Activated CD4-positive, alpha-beta T cell treated with anti-CD3 and anti-CD28 coated beads, Interleukin-2, amount 10 ng/mL, durations not matched to agents 7 days and 5 days (primary cell): ENCODE results near the gene ZSWIM6. TPM values are rescaled to one million over a fixed set of nuclear protein-coding genes. Genes with fewer than 3 reads are reported as not detected.
A peak's percentile ranks its signal among the peaks of the same experiment; 100 is the strongest.

Source experiments
- CTCF ChIA-PET: fragments of 350-600 bp; sonication (Branson Sonifier 250); formaldehyde crosslinking; loops from one replicate; lab custom pipeline; 2021; ENCODE audit warnings: antibody characterized with exemption; lab: Charles Lee
- POLR2A ChIA-PET: fragments of 350-600 bp; sonication (Branson Sonifier 250); formaldehyde crosslinking; loops from one replicate; lab custom pipeline; 2021; ENCODE audit warnings: antibody characterized with exemption; lab: Charles Lee
- DNase-seq: peaks from one replicate; pipeline ENCODE4 v3.0.0-alpha.2; 2020
- H3K27ac Mint-ChIP-seq: one replicate; pipeline ENCODE4 v1.8.0; 2021; ENCODE audit warnings: mild to moderate bottlenecking, moderate library complexity, mixed read lengths
- H3K27me3 Mint-ChIP-seq: one replicate; pipeline ENCODE4 v1.8.0; 2021; ENCODE audit warnings: mixed read lengths
- H3K36me3 Mint-ChIP-seq: one replicate; pipeline ENCODE4 v1.8.0; 2021; ENCODE audit warnings: low read depth, mixed read lengths
- H3K4me1 Mint-ChIP-seq: one replicate; pipeline ENCODE4 v1.8.0; 2021; ENCODE audit warnings: mixed read lengths
- H3K4me3 Mint-ChIP-seq: one replicate; pipeline ENCODE4 v1.8.0; 2021; ENCODE audit warnings: mild to moderate bottlenecking, moderate library complexity, mixed read lengths
- H3K9me3 Mint-ChIP-seq: one replicate; pipeline ENCODE4 v1.8.0; 2021; ENCODE audit warnings: mixed read lengths
- total RNA-seq, 2 experiments: library from RNA; stranded (reverse); gene quantifications; one replicate each; pipeline ENCODE4 v1.2.3, GENCODE V29; 2021

Gene ZSWIM6
- total RNA-seq, 2 experiments from 2014 or later = 3.8 to 4.3 TPM

DNA sequence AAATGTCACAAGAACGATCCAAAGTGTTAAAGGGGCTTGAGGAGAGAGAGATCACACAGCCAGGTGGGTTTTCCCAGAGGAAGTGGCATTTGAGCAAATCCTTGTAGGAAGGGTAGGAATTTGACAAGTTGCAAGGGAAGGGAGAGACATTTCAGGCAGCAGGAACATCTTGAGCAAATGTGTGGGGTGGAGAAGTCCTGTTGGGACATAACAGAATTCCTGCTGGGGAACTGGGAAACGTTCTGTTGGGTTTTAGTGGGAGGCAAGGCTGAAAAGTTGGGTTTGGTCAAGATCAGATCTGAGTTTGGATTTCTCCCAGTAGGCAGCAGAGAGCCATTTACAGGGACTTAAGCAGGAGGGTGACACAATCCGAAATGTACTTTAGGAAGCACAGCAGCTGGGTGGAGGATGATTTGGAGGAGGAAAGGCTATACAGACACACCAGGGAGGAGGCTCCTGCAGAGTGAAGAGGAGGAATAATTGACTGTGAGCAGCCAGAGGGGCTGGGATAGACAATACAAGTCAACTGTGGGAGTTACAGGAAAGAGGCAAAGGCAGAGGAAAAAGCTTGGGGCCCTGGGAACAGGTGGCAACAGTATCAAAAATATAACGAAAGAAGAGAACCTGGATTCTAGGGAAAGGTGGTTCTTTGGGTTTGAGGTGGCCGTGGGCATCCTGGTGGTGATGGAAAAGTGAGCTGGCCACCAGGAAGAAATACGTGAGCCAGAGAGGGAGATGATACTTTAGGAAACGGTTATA is 3.1 kb upstream of the ZSWIM6 start:
- Mint-ChIP-seq H3K36me3 (no peaks in the 10 kb centered on the region), H3K9me3 (no peaks in the 10 kb centered on the region), H3K27ac (no peak overlapping the region), H3K27me3 (peaks cover 46% of the 10 kb centered on the region), H3K4me1 (peaks cover 30% of the 10 kb centered on the region), H3K4me3 (no peak overlapping the region)
- POLR2A ChIA-PET = no interaction called here
- DNase-seq = no peak
- CTCF ChIA-PET = interaction anchor here (1.3 kb wide), 1 partner anchor 268 kb away, joined by 3 read pairs; no protein-coding TSS in a partner anchor

DNA sequence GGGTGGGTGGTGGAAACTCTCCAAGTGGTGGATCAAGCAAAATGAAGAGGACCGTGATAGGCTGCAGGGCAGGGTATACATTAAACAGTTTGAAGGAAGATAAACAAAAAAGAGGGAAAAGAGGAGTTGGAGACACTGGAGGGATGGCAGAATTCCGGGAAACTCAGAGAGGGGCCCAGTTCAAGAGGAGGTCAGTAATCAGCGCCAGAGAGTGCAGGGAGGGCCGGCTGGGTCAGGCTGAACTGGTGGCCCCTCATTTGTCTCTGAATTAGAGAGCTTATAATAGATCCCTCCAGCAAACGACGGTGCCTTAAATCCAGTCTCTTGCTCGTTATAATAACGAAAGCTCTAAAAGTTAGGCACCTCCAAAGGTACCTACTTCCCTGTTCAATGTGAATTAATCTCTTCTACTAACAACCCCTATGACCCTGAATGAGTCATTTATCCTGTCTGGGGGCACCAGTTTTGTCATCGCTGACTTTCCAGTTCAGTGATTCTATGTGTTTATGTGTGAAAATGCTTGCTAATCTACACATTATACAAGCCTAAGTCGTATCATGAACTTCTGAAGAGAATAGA is 2.4 kb upstream of the ZSWIM6 start:
- H3K27me3 Mint-ChIP-seq = peaks cover 52% of the 10 kb centered on the region

DNA sequence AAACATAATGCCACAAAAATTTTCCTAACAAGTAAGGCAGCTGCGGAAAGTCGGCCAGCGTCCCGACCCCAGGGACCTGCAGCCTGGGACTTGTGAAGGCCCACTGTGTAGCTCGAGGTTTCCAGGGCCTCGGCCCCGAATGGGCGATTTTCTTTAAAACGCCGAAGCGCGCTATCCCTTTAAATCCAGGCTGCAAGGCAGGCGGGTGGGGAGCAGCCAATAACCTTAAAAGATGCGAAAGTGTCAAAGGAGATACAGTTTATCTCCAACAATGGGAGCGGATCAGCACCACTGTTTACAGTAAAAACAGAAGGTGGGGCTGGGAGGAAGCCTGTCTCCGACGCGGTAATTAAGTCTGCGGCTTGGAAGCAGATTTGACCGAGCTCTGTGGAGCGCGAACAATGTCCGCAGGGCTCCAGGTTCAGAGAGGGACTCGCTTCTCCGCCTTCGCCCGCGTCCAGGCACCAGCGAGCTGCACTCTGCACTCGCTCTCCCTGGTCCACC is 1.7 kb upstream of the ZSWIM6 start:
- peaks cover 56% of the 10 kb centered on the region for H3K27me3 Mint-ChIP-seq
- H3K9me3 Mint-ChIP-seq = no peaks in the 10 kb centered on the region
- H3K4me1 Mint-ChIP-seq = peaks cover 37% of the 10 kb centered on the region
- H3K27ac Mint-ChIP-seq = peak overlapping the region; percentile 54
- CTCF ChIA-PET = interaction anchor here (0.6 to 2.3 kb wide), 6 partner anchors 9 to 269 kb away, joined by 3 to 10 read pairs (median 3); no protein-coding TSS in a partner anchor
- H3K4me3 Mint-ChIP-seq = peak overlapping the region; percentile 73
- H3K36me3 Mint-ChIP-seq = peaks cover 6% of the 10 kb centered on the region
- POLR2A ChIA-PET = no interaction called here
- peak; percentile 15 for DNase-seq

More for the DNA sequence above, 2.4 kb upstream of the ZSWIM6 start:
- H3K27ac Mint-ChIP-seq = peak overlapping the region; percentile 54
- H3K36me3 Mint-ChIP-seq = peaks cover 4% of the 10 kb centered on the region
- ChIA-PET CTCF (interaction anchor here (0.6 to 1.3 kb wide), 2 partner anchors 268 to 495 kb away, joined by 3 to 4 read pairs; no protein-coding TSS in a partner anchor), POLR2A (no interaction called here)
- DNase-seq = no peak
- peaks cover 36% of the 10 kb centered on the region for H3K4me1 Mint-ChIP-seq
- no peaks in the 10 kb centered on the region for H3K9me3 Mint-ChIP-seq
- peak overlapping the region; percentile 73 for H3K4me3 Mint-ChIP-seq

DNA sequence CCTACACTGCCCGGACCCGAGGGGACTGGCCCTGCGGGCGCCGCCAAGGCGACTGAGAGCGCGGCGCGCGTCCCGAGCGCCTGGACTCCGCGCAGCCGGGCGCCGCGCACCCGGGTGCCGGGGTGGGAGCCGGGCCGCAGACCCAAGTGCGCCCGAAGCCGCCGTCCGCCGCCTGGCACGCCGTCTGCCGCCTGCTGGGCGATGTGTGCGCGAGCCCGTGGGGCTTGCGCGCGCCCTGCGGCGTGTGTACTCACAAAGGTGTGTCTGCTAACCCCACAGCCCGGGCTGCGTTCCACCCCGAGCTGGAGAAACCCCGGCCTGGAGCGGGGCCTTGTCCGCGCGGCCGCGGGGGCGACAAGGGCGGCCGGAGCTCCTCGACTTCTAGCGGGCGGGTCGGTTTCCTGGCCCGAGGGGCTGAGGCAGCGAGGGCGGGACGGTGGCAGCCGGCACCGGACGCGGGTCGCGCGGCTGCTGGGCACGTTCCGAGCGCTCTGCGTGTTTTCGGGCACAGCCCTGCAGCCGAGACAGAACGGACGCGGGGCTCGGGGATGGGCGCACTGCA is 1.1 kb upstream of the ZSWIM6 start:
- ChIA-PET POLR2A (interaction anchor here (1.2 kb wide), 1 partner anchor 168 kb away, joined by 3 read pairs; the partner anchor contains the start of gene SMIM15), CTCF (interaction anchor here (0.6 to 2.3 kb wide), 9 partner anchors 9 to 169 kb away, joined by 3 to 10 read pairs (median 3); partner anchors contain the start of gene SMIM15)
- Mint-ChIP-seq H3K9me3 (no peaks in the 10 kb centered on the region), H3K27me3 (peaks cover 55% of the 10 kb centered on the region), H3K4me1 (peaks cover 37% of the 10 kb centered on the region), H3K36me3 (peaks cover 6% of the 10 kb centered on the region), H3K27ac (no peak overlapping the region), H3K4me3 (peak overlapping the region; percentile 94)
- peak; percentile 70 for DNase-seq

DNA sequence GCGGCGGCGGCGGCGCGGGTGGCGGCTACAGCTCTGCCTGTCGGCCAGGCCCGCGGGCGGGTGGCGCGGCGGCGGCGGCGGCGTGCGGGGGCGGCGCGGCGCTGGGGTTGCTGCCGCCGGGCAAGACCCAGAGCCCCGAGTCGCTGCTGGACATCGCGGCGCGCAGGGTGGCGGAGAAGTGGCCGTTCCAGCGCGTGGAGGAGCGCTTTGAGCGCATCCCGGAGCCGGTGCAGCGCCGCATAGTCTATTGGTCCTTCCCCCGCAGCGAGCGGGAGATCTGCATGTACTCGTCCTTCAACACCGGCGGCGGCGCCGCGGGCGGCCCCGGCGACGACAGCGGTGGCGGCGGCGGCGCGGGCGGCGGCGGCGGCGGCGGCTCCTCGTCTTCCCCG is 296 bp downstream of the ZSWIM6 start:
- DNase-seq = peak; percentile 41
- Mint-ChIP-seq H3K9me3 (peaks cover 2% of the 10 kb centered on the region), H3K4me1 (peaks cover 35% of the 10 kb centered on the region), H3K27me3 (peaks cover 45% of the 10 kb centered on the region), H3K4me3 (peak overlapping the region; percentile 94), H3K36me3 (peaks cover 7% of the 10 kb centered on the region), H3K27ac (peak overlapping the region; percentile 97)
- ChIA-PET CTCF (interaction anchor here (2.3 kb wide), 1 partner anchor 11 kb away, joined by 10 read pairs; no protein-coding TSS in a partner anchor), POLR2A (interaction anchor here (0.6 kb wide), 1 partner anchor 288 kb away, joined by 4 read pairs; no protein-coding TSS in a partner anchor)

DNA sequence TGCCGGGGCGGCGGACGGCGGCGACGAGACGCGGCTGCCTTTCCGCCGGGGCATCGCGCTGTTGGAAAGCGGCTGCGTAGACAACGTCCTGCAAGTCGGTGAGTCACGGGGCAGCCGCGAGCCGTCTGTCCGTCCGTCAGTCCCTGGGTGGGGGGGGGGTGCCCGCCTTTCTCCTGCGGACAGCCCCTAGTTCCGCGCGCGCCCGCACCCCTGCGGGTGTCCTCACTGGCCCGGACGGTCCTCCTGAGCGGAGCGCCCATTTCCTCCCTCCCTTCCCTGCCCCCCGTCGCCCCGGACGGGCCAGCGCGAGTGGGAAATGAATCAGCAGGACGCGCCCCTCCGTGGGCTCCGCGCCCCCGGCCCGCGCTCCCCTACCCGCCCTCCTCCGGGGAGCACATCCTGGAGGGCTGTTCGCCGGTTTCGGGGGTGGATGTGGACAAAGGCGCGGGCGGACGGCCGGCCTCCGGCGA is 828 bp downstream of the ZSWIM6 start:
- peak overlapping the region; percentile 70 for H3K4me3 Mint-ChIP-seq
- peaks cover 42% of the 10 kb centered on the region for H3K27me3 Mint-ChIP-seq
- H3K9me3 Mint-ChIP-seq = peaks cover 2% of the 10 kb centered on the region
- ChIA-PET POLR2A (no interaction called here), CTCF (interaction anchor here (0.9 to 1.1 kb wide), 2 partner anchors 11 to 245 kb away, joined by 3 read pairs; no protein-coding TSS in a partner anchor)
- peaks cover 7% of the 10 kb centered on the region for H3K36me3 Mint-ChIP-seq
- peak; percentile 24 for DNase-seq
- H3K4me1 Mint-ChIP-seq = peaks cover 34% of the 10 kb centered on the region
- peak overlapping the region; percentile 46 for H3K27ac Mint-ChIP-seq

DNA sequence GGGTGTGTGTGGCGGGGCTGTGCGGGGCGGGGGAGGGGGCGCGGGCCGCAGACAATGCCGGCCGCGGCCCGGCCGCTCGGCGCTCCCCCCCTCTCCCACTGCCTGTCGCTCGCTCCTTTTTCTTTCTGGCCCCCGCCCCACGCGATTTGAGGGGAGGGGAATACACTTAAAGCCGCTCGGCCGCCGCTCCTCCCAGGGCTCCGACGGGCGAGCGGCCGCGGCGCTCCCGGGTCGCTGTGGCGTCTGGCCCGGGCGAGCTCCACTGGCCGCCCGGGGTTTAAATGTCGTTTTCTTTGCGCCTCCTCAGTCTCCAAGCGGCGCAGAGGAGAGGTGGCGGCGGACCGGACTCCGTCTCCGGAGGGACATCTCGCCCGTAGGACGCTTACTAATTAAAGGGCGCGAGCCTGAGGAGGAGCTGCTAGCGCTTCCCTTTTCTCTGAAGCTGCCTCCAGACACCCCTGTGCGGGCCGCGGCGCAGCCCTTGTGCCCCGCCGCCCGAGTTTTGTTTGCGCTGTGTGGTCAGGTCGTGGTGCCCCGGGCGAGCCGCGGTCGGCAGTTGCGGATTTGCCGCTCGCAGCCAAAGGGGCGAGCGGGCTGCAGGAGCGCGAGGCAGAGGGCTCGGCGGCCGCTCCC is 1.4 kb downstream of the ZSWIM6 start:
- ChIA-PET CTCF (interaction anchor here (0.9 to 1.2 kb wide), 3 partner anchors 12 to 244 kb away, joined by 3 read pairs; no protein-coding TSS in a partner anchor), POLR2A (no interaction called here)

DNA sequence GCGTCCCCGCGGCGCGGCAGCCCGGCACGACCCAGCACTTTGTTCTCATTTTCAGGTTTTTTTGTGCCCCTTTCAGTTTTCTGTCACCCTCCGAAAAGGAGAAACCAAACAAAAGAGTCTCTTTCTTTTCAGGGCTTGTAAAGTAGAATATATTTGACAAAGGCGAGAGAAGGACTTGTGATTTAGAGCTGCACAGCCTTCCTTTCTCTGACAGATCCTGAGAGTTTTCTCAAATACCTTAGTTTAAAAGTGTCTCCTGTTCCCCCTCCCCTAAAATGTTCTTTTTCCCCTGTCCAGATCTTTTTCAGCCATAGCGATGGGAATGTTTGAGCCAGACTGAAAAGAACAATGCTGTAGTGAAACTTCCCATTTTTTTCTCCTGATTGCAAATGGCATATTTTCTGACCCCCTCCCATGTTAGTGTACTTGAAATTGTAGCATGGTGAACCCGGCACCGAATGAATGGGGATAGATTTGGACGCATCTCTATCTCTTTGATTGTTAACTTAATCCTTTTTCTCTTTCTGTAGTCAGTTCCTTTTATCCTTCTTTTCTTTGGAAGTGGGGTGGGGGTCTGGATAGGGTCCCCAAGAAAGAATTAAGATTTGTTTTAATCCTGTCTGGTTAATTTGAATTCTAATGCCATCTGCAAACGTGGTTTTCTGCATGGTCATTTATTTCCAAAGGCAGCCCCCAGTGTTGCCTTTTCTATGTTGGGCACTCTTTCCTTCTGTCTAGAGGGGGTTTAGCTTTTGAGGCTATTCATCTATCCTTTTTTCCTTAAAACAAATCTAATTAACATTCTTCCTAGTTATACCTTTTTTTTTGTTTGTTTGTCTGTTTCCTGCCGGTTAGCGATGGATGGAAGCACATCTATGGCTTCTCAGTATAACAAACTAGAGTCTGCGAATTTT is 2.2 kb downstream of the ZSWIM6 start:
- peak overlapping the region; percentile 70 for H3K4me3 Mint-ChIP-seq
- ChIA-PET CTCF (interaction anchor here (0.9 to 1.2 kb wide), 3 partner anchors 13 to 243 kb away, joined by 3 read pairs; no protein-coding TSS in a partner anchor), POLR2A (no interaction called here)
- peaks cover 2% of the 10 kb centered on the region for H3K9me3 Mint-ChIP-seq
- peaks cover 21% of the 10 kb centered on the region for H3K4me1 Mint-ChIP-seq
- DNase-seq = no peak
- H3K36me3 Mint-ChIP-seq = peaks cover 7% of the 10 kb centered on the region
- H3K27ac Mint-ChIP-seq = no peak overlapping the region
- H3K27me3 Mint-ChIP-seq = peaks cover 31% of the 10 kb centered on the region

More for the DNA sequence above, 1.4 kb downstream of the ZSWIM6 start:
- Mint-ChIP-seq H3K27me3 (peaks cover 39% of the 10 kb centered on the region), H3K4me3 (peak overlapping the region; percentile 70), H3K36me3 (peaks cover 7% of the 10 kb centered on the region), H3K4me1 (peaks cover 29% of the 10 kb centered on the region), H3K27ac (peak overlapping the region; percentile 69), H3K9me3 (peaks cover 2% of the 10 kb centered on the region)
- peak; percentile 8 for DNase-seq

DNA sequence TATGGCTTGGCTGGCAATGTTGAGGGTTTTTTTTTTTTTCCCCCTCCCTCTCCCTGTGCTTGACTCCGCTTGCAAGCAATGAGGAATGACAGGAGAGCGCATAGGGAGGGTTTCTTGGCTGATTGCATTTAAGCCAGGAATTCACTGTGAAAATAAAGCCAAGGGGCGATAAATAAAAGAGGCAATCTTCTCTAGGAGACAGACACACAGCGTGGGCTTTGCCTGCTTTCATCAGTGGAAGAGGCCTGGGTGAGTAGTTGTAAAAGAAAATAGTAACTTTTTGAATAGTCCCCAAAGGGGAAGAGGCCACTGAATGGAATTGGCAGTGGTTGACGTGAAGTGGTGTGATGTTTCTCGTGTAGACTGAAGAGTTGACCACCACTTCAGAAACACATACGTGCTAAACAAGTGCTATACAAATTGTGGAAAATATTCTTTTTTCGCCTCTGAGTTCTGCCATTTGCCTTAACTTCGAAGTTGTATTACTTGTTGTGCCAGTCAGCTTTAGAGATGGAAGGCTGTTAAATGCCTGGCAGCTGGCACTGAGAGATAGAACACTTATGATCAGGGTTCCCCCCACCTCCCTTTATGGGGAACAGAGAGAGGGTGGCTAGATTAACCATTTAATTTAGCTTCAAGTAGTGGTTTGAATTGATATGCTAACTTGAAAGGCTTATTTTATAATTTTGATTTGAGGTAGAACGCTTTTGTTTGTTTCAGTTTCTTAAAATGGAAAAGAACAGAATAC is 3.0 kb downstream of the ZSWIM6 start:
- Mint-ChIP-seq H3K4me1 (peaks cover 14% of the 10 kb centered on the region), H3K27me3 (peaks cover 23% of the 10 kb centered on the region), H3K36me3 (peaks cover 7% of the 10 kb centered on the region), H3K9me3 (peaks cover 2% of the 10 kb centered on the region), H3K4me3 (peak overlapping the region; percentile 70), H3K27ac (no peak overlapping the region)
- no peak for DNase-seq
- ChIA-PET POLR2A (no interaction called here), CTCF (interaction anchor here (1.7 kb wide), 1 partner anchor 18 kb away, joined by 4 read pairs; no protein-coding TSS in a partner anchor)

DNA sequence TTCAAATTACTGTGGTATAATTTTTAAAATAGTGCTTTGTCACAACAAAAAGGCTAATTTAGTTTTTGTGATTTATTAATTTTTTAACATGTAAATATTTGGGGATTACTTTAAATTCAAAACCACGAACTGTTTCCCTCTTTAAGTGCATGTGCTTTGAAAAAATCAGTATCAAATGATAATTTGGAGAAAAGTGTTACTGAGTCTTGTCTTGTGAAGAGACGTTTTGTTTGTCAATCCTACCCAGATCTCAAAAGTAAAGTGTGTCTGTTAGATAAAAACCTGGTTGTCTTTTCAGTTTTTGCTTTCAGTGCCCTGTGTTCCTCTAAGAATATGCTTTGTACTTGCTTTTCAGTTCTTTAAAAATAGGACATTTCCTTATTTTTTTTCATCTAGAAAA is 7.7 kb downstream of the ZSWIM6 start:
- DNase-seq = no peak
- CTCF ChIA-PET = interaction anchor here (0.7 kb wide), 2 partner anchors 9 to 674 kb away, joined by 3 read pairs; no protein-coding TSS in a partner anchor
- POLR2A ChIA-PET = no interaction called here
- peaks cover 2% of the 10 kb centered on the region for H3K36me3 Mint-ChIP-seq
- H3K4me1 Mint-ChIP-seq = no peaks in the 10 kb centered on the region
- H3K27me3 Mint-ChIP-seq = peaks cover 4% of the 10 kb centered on the region
- peaks cover 2% of the 10 kb centered on the region for H3K9me3 Mint-ChIP-seq
- no peak overlapping the region for H3K27ac Mint-ChIP-seq
- no peak overlapping the region for H3K4me3 Mint-ChIP-seq
